CD4-positive, alpha-beta memory T cell (primary cell): ENCODE results near the gene HRH1. TPM values are rescaled to one million over a fixed set of nuclear protein-coding genes. Genes with fewer than 3 reads are reported as not detected.

Experiments used
- CTCF ChIA-PET: fragments of 350-600 bp; sonication (Branson Sonifier 250); formaldehyde crosslinking; loops from one replicate; lab custom pipeline; 2021; ENCODE audit warnings: inconsistent platforms; ENCODE audit not compliant: partially characterized antibody; lab: Charles Lee
- POLR2A ChIA-PET: fragments of 350-600 bp; sonication (Branson Sonifier 250); formaldehyde crosslinking; loops from one replicate; lab custom pipeline; 2021; ENCODE audit not compliant: partially characterized antibody; lab: Charles Lee
- DNase-seq, 5 donors: peaks; one replicate each; pipeline versions ENCODE4 v3.0.0 to v3.0.0-alpha.2; 2020 to 2022; ENCODE audit warnings: mixed read lengths in 1 of 5
- H3K27ac ChIP-seq: one replicate; pipeline ENCODE4 v1.7.0; 2013; ENCODE audit warnings: low read depth, low read length
- H3K27me3 ChIP-seq: 2 replicates; pipeline ENCODE4 v1.7.0; 2013; ENCODE audit warnings: mild to moderate bottlenecking, low read length, moderate library complexity; ENCODE audit not compliant: insufficient read depth
- H3K36me3 ChIP-seq: 2 replicates; pipeline ENCODE4 v1.7.0; 2013; ENCODE audit warnings: mild to moderate bottlenecking, low read length, moderate library complexity; ENCODE audit not compliant: insufficient read depth
- H3K4me1 ChIP-seq: 2 replicates; pipeline ENCODE4 v1.7.0; 2013; ENCODE audit warnings: mild to moderate bottlenecking, low read length, moderate library complexity; ENCODE audit not compliant: insufficient read depth
- H3K4me3 ChIP-seq, 2 donors: one replicate each; pipeline ENCODE4 v1.7.0; 2013; ENCODE audit warnings: low read length in 2 of 2, mild to moderate bottlenecking in 1 of 2
- H3K9me3 ChIP-seq, 2 donors: one replicate each; pipeline ENCODE4 v1.7.0; 2013; ENCODE audit warnings: low read length in 2 of 2, control low read depth in 1 of 2; ENCODE audit not compliant: control insufficient read depth in 1 of 2
- H3K27ac Mint-ChIP-seq, 7 donors: one replicate each; pipeline ENCODE4 v1.8.0; 2020 to 2021; ENCODE audit warnings: mixed read lengths in 7 of 7, mild to moderate bottlenecking in 6 of 7, inconsistent platforms in 3 of 7, moderate library complexity in 3 of 7
- H3K27me3 Mint-ChIP-seq, 2 donors: one replicate each; pipeline ENCODE4 v1.8.0; 2020 to 2021; ENCODE audit warnings: mixed read lengths in 2 of 2
- H3K36me3 Mint-ChIP-seq, 2 donors: one replicate each; pipeline ENCODE4 v1.8.0; 2020 to 2021; ENCODE audit warnings: mixed read lengths in 2 of 2, inconsistent platforms in 1 of 2, mild to moderate bottlenecking in 1 of 2
- H3K4me1 Mint-ChIP-seq, 4 donors: one replicate each; pipeline ENCODE4 v1.8.0; 2020 to 2021; ENCODE audit warnings: mixed read lengths in 4 of 4, mild to moderate bottlenecking in 1 of 4
- H3K4me3 Mint-ChIP-seq, 8 donors: one replicate each; pipeline ENCODE4 v1.8.0; 2020 to 2021; ENCODE audit warnings: mixed read lengths in 8 of 8, mild to moderate bottlenecking in 7 of 8, moderate library complexity in 6 of 8, inconsistent platforms in 3 of 8
- H3K9me3 Mint-ChIP-seq, 8 donors: one replicate each; pipeline ENCODE4 v1.8.0; 2020 to 2021; ENCODE audit warnings: mixed read lengths in 8 of 8, mild to moderate bottlenecking in 5 of 8, inconsistent platforms in 3 of 8, moderate library complexity in 1 of 8
- intact Hi-C: fragments of 100-400 bp; cut with micrococcal nuclease; formaldehyde crosslinking; loops from one replicate; pipeline ENCODE4 v1.15.1; 2023
- polyA plus RNA-seq, 2 donors: library from polyadenylated mRNA; unstranded; fragments of 300-500 nt; fragmentation: Illumina TruSeq; gene quantifications; one replicate each; pipeline ENCODE4 v1.2.3, GENCODE V29; 2021
- total RNA-seq, 2 experiments: library from RNA; stranded (reverse); gene quantifications; one replicate each; pipeline ENCODE4 v1.2.3, GENCODE V29; 2021

Gene HRH1
- total and polyA plus RNA-seq, 4 experiments from 2014 or later, result 0.31 to 0.81 (median 0.58) TPM; not detected in 1

DNA sequence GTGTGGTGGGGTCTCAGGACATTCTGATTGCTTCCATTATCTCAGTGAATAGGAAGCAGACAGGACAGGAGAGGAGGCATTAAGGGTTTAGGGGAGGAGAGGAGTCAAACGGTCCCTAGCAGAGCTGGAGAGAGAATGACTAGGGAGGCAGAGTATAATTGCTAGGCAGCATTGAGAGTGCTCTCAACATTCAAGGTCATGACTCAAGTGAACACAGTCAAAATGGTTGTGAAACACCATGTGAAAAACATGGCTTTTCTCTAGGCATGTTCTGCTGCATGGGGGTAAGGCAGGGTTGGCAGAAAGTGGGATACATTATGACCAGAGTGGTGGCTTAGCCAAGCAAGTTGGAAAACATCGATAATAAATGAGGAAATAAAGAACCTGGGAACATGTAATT lies 19.5 kb upstream of the HRH1 start:
- H3K36me3 Mint-ChIP-seq, result no peaks in the 10 kb centered on the region

DNA sequence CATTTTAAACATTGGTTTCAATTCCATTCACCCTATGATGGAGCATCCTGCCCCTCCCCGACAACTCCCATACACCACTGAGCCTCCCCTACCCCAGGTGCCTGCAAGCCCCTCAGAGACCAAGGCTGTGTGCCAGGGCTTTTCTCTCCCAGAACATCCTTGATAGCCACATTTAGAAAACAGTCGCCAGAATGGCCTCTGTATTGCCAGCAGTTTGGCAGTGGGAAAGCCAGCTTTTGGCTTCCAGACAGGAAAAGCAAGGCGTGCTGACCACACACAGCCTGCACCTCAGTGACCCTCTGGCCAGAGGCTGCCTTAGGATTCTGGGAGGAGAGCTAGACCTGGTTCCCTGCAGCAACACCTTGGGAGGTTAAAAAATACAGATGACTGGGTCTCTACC lies 18.2 kb upstream of the HRH1 start:
- Mint-ChIP-seq H3K4me3 (no peak overlapping the region), H3K4me1 (peaks cover 0 to 5% (median 2%) of the 10 kb centered on the region in 4 donors), H3K36me3 (no peaks in the 10 kb centered on the region), H3K27me3 (peaks cover 4 to 6% of the 10 kb centered on the region in 2 donors), H3K9me3 (peaks cover 0 to 3% (median 0%) of the 10 kb centered on the region in 8 donors), H3K27ac (no peak overlapping the region)
- intact Hi-C loops, result no loop called here
- Histone ChIP-seq H3K9me3 (no peaks in the 10 kb centered on the region), H3K4me3 (no peak overlapping the region), H3K27me3 (no peaks in the 10 kb centered on the region), H3K36me3 (no peaks in the 10 kb centered on the region), H3K27ac (no peak overlapping the region), H3K4me1 (no peaks in the 10 kb centered on the region)
- CTCF ChIA-PET, result no interaction called here
- POLR2A ChIA-PET, result no interaction called here
- DNase-seq, result no peak

More for the DNA sequence above, 19.5 kb upstream of the HRH1 start:
- Mint-ChIP-seq H3K27ac (no peak overlapping the region), H3K4me1 (no peaks in the 10 kb centered on the region), H3K27me3 (peaks cover 0 to 4% of the 10 kb centered on the region in 2 donors), H3K4me3 (no peak overlapping the region), H3K9me3 (peaks cover 0 to 3% (median 0%) of the 10 kb centered on the region in 8 donors)
- Histone ChIP-seq H3K4me1 (no peaks in the 10 kb centered on the region), H3K36me3 (no peaks in the 10 kb centered on the region), H3K9me3 (no peaks in the 10 kb centered on the region), H3K4me3 (no peak overlapping the region), H3K27ac (no peak overlapping the region), H3K27me3 (no peaks in the 10 kb centered on the region)
- intact Hi-C loops, result no loop called here
- POLR2A ChIA-PET, result no interaction called here
- no peak for DNase-seq
- CTCF ChIA-PET, result no interaction called here

DNA sequence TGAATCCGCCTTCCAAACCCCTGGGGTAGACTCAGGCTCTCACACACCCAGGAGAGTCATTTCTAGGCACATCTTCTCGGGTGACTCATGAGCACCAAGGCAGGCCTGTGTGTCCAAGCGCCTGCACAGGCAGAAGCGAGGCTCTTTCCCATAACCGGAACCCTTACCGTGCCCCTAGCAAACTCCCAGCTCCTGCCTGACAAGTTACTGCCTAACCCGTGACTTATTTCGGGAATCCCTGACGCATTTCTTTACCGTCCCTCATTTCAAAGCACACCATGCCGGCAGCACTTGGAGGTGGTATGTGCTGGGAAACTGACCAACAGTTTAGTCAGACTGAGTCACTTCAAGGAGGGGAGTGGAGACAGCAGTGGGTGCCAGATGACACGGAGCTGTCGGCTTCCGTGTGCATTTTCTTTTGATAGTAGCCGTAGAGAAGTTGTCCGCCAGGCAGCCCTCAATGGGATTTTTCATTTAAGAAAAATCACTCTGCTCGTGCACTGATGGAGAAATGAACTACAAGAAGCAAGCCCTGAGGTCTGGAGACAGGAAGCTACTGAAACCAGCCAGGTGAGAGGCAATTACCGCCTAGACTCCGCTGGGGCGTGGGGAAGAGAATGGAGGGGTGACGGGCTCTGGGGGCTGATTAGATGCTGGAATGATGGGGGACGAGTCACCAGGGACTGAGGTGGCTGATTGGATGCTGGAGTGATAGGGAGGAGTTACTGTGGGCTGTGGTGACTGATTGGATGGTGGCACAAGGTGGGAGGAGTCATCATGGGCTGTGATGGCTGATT lies 17.3 kb upstream of the HRH1 start:
- no peak for DNase-seq
- intact Hi-C loops, result no loop called here

DNA sequence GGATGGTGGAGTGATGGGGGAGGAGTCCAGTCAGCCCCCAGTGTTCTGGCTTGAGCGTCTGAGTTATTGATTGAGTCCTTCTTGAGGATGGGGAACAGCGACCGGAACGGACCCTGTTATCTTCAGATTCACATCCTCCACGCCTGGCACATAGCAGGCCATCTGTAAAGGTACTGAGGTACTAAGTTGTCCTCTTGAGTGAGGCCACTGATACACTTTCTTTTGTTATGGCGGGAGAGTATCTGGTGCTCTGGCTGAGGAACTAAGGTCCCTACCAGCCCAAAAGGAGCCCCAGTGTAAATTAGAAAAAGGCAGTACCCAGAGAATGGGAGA lies 16.7 kb upstream of the HRH1 start:
- Histone ChIP-seq H3K4me3 (no peak overlapping the region), H3K27me3 (no peaks in the 10 kb centered on the region), H3K36me3 (no peaks in the 10 kb centered on the region), H3K27ac (no peak overlapping the region), H3K4me1 (no peaks in the 10 kb centered on the region), H3K9me3 (no peaks in the 10 kb centered on the region)
- no peak overlapping the region for H3K4me3 Mint-ChIP-seq
- peaks cover 0 to 3% (median 0%) of the 10 kb centered on the region in 8 donors for H3K9me3 Mint-ChIP-seq
- H3K27ac Mint-ChIP-seq, result no peak overlapping the region
- no peaks in the 10 kb centered on the region for H3K36me3 Mint-ChIP-seq
- H3K4me1 Mint-ChIP-seq, result peaks cover 0 to 5% (median 2%) of the 10 kb centered on the region in 4 donors
- no peak for DNase-seq
- peaks cover 4 to 8% of the 10 kb centered on the region in 2 donors for H3K27me3 Mint-ChIP-seq
- CTCF ChIA-PET, result no interaction called here
- intact Hi-C loops, result no loop called here
- POLR2A ChIA-PET, result no interaction called here

More for the DNA sequence above, 17.3 kb upstream of the HRH1 start:
- H3K4me3 Mint-ChIP-seq, result no peak overlapping the region
- POLR2A ChIA-PET, result no interaction called here
- H3K36me3 ChIP-seq, result no peaks in the 10 kb centered on the region
- H3K4me1 ChIP-seq, result no peaks in the 10 kb centered on the region
- H3K27me3 Mint-ChIP-seq, result peaks cover 4 to 6% of the 10 kb centered on the region in 2 donors
- no peaks in the 10 kb centered on the region for H3K27me3 ChIP-seq
- no peak overlapping the region for H3K27ac ChIP-seq
- no peaks in the 10 kb centered on the region for H3K9me3 ChIP-seq
- H3K27ac Mint-ChIP-seq, result no peak overlapping the region
- no peak overlapping the region for H3K4me3 ChIP-seq
- peaks cover 0 to 3% (median 0%) of the 10 kb centered on the region in 8 donors for H3K9me3 Mint-ChIP-seq
- CTCF ChIA-PET, result no interaction called here
- peaks cover 0 to 5% (median 2%) of the 10 kb centered on the region in 4 donors for H3K4me1 Mint-ChIP-seq
- H3K36me3 Mint-ChIP-seq, result no peaks in the 10 kb centered on the region

DNA sequence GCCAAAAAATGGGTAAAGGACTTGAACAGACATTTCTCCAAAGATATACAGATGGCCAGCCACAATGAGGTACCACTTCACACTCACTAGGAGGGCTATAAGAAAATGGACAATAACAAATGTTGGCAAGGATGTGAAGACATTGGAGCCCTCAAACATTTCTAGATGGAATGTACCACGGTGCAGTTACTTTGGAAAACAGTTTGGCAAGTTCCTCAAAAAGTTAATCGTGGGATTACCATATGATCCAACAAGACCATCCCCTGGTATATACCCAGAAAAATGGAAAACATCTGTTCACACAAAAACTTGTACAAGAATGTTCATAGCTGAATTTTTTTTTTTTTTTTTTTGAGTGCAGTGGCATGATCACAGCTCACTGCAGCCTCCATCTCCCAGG lies 15.9 kb upstream of the HRH1 start:
- H3K36me3 Mint-ChIP-seq, result no peaks in the 10 kb centered on the region
- ChIA-PET POLR2A (no interaction called here), CTCF (no interaction called here)
- peaks cover 7 to 11% of the 10 kb centered on the region in 2 donors for H3K27me3 Mint-ChIP-seq
- H3K4me3 ChIP-seq, result no peak overlapping the region
- H3K9me3 Mint-ChIP-seq, result peaks cover 0 to 3% (median 0%) of the 10 kb centered on the region in 8 donors
- H3K27ac ChIP-seq, result no peak overlapping the region
- intact Hi-C loops, result no loop called here
- no peak overlapping the region for H3K27ac Mint-ChIP-seq
- DNase-seq, result no peak
- no peaks in the 10 kb centered on the region for H3K4me1 ChIP-seq
- H3K27me3 ChIP-seq, result no peaks in the 10 kb centered on the region
- H3K9me3 ChIP-seq, result no peaks in the 10 kb centered on the region
- H3K36me3 ChIP-seq, result no peaks in the 10 kb centered on the region
- peaks cover 0 to 5% (median 2%) of the 10 kb centered on the region in 4 donors for H3K4me1 Mint-ChIP-seq
- H3K4me3 Mint-ChIP-seq, result no peak overlapping the region

DNA sequence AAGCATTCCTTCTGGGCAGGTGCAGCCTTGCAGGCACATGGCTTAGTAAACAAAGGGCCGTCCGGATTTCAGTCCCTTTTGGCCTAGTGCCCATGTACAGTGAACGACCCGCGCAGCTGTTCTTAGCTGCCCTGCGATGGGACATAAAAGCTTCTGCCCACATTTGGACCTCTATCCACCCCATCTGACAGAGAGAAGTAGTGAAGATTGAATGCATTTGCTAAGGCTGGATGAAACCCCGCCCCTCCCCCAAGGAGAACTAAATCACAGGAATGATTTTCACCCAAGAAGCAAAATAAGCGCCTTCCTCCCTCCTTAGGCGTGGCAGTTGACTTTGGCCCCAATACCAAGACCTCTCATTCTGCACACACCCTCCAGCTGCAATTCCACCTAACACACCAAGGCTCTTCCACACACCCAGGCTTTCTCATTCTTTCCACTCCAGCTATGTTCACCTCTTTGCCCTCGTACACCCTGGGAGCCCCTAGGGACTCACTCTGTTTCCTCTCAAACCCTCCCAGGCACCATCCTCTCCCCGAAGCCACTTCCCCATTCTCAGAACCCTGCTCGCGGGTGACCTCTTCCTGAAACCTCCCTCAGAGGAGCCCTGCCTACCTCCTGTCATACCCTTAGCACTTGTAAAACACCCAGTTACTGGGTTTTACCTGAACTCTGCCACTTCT lies 14.1 kb upstream of the HRH1 start:
- Mint-ChIP-seq H3K4me1 (peaks cover 0 to 5% (median 2%) of the 10 kb centered on the region in 4 donors), H3K27ac (peak overlapping the region in 1 of 7 donors; percentile 3), H3K4me3 (peak overlapping the region in 3 of 8 donors; percentile 8 to 56 (median 20)), H3K9me3 (peaks cover 0 to 3% (median 0%) of the 10 kb centered on the region in 8 donors), H3K27me3 (peaks cover 10 to 14% of the 10 kb centered on the region in 2 donors), H3K36me3 (no peaks in the 10 kb centered on the region)
- no peak for DNase-seq
- intact Hi-C loops, result no loop called here
- no peak overlapping the region for H3K27ac ChIP-seq
- no peaks in the 10 kb centered on the region for H3K9me3 ChIP-seq
- H3K4me1 ChIP-seq, result no peaks in the 10 kb centered on the region
- H3K27me3 ChIP-seq, result no peaks in the 10 kb centered on the region
- ChIA-PET CTCF (no interaction called here), POLR2A (no interaction called here)
- H3K4me3 ChIP-seq, result no peak overlapping the region
- no peaks in the 10 kb centered on the region for H3K36me3 ChIP-seq

DNA sequence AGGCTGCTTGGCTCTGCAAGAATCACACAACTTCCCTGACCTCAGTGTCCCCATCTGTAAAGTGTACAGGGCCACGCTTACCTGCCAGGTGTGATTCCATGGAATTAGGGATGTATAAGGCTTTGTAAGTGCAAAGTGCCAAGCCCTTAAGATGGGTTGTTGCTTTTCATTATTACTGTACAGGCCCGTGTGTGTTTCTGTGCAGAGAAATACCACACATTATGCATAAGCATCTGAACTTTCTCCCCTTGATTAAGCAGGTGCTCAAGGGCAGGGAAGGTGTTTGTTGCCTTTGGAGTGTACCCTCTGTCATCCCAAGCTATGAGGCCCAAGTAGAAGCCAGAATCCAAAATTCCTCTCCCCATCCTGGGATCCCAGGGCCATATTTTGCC lies 13.6 kb upstream of the HRH1 start:
- Mint-ChIP-seq H3K36me3 (no peaks in the 10 kb centered on the region), H3K27me3 (peaks cover 11 to 14% of the 10 kb centered on the region in 2 donors), H3K27ac (peak overlapping the region in 1 of 7 donors; percentile 3), H3K4me3 (peak overlapping the region in 2 of 8 donors; percentile 8 to 20), H3K4me1 (peaks cover 0 to 5% (median 2%) of the 10 kb centered on the region in 4 donors), H3K9me3 (peaks cover 0 to 3% (median 0%) of the 10 kb centered on the region in 8 donors)
- Histone ChIP-seq H3K27ac (no peak overlapping the region), H3K27me3 (no peaks in the 10 kb centered on the region), H3K36me3 (no peaks in the 10 kb centered on the region), H3K9me3 (no peaks in the 10 kb centered on the region), H3K4me1 (no peaks in the 10 kb centered on the region), H3K4me3 (no peak overlapping the region)
- DNase-seq, result no peak
- intact Hi-C loops, result no loop called here
- CTCF ChIA-PET, result no interaction called here
- POLR2A ChIA-PET, result no interaction called here
